ENCODE measurements around the gene SNAP91.
"Not testable (repeated sequence)": the region's sequence is repeated elsewhere in the genome, so short reads cannot be mapped to it uniquely, and the experiment has no call there.

The SNAP91 gene

DNA sequence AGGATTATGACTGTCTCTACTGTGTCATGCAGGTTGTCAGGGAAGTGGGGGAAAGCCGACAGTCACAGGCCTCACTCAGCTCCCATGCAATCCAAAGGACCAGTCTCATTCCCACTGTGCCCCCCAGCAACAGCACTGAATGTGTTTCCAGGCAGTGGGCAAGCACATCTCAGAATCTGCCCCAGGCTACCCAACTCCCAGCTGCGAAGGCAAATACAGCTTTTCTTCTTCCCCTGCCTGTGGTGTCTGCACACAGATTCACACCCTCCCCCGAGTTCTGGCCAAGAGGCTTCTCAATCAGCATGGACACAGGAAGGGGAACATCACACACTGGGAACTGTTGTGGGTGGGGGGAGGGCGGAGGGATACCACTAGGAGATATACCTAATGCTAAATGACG, 75.3 kb downstream of the SNAP91 start:
- DNase-seq (ENCODE audit: low spot score) = no peak

DNA sequence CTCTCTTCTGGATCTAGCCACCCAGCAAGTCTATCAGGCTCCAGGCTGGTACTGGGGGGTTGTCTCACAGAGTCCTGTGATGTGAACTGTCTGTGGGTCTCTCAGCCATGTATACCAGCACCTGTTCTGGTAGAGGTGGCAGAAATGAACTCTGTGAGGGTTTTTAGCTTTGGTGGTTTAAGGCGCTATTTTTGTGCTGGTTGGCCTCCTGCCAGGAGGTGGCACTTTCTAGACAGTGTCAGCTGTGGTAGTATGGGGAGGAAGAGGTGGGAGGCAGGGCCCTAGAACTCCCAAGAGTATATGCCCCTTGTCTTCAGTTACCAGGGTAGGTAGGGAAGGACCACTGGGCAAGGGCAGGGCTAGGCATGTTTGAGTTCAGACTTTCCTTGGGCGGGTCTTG, 75.8 kb downstream of the SNAP91 start:
- DNase-seq (ENCODE audit: low spot score) = no peak

DNA sequence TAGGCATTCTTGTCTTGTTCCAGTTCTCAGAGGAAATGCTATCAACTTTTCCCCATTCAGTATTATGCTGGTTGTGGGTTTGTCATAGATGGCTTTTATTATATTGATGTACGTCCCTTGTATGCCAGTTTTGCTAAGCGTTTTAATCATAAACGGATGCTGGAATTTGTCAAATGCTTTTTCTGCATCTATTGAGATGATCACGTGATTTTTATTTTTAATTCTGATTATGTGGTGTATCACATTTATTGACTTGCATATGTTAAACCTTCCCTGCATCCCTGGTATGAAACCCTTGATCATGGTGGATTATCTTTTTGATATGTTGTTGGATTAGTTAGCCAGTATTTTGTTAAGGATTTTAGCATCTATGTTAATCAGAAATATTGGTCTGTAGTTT, 79.0 kb downstream of the SNAP91 start:
- DNase-seq (ENCODE audit: low spot score) = not testable (repeated sequence)

DNA sequence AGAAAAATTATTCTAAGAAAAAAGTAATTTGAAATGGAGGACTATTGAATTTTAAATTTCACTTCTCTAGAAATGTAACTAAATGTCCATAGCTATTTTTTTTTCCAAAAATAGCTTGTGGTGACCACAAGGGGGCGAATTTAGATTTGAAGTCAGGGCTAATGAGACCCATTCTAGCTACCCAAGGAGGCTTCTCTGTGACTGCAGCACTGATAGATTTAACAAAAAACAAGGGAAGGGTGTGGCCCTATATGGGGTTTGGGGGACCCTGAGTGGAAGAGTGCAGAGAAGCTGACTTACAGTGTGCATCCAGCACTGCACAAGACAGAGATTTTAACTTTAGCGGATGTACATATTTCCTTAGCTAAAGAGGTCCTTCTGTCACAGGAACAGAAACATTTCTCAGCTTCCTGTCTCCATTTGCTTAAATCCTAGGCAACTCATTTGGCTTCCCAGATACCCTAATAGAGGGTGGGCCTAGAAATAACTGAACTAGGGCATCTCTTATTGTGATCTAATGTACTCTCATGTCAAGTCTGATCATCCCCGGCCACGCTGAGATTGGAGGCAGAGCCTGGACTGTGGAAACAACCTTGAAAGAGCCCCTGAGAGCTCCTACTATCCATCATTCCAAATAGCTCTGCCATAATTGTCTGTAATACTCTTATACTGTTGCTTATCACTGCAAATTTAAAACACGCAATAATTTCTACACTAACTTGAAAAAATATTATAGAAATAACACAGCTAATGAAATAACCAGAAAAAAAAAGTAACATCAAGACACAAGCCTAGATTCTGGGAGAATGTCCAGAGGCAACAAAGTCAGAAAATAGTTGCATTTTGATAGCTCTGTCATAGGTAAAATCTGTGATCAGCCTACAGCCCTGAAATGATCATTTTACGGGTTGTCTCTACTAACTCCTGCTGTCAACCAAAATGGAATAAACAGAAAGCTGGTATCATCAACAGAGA, 93.6 kb downstream of the SNAP91 start:
- DNase-seq (ENCODE audit: low spot score) = peak; percentile 98

DNA sequence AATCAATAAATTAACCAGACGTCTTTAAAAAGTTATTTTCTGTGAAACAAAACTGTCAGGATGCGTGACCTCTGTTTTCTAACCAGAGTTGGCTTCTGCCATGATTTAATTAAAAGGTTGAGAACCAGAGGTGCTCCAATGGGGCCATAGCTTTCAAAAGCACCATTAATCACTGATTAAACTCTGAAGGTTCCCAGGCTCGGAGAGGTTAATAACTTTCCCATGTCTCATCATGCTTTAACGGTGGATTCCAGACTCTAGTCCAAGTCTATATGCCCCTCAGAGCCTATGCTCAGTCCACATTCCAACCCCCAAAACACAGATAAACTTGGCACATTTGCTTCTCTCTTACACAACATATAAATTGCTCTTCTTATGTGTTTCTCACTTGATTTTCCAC, 95.5 kb downstream of the SNAP91 start:
- DNase-seq (ENCODE audit: low spot score) = peak; percentile 71

DNA sequence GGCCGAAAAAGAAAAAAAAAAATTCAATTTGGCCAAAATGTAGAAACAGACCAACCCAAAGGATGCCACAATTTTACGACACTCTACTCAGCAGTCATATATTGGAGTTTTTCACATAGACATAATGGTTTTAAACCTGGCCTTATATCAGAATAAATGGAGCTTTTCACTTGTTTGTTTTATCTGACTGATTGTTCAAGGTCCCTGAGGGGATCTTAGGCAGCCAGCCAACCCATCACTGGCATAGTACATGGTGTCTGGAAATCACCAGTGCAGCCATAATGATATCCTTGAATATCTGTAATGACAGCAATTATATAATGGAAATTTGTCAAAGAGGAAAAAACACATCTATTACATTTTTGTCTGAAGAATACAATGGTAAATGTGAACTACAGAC, 99.7 kb downstream of the SNAP91 start:
- DNase-seq (ENCODE audit: low spot score) = peak; percentile 27

DNA sequence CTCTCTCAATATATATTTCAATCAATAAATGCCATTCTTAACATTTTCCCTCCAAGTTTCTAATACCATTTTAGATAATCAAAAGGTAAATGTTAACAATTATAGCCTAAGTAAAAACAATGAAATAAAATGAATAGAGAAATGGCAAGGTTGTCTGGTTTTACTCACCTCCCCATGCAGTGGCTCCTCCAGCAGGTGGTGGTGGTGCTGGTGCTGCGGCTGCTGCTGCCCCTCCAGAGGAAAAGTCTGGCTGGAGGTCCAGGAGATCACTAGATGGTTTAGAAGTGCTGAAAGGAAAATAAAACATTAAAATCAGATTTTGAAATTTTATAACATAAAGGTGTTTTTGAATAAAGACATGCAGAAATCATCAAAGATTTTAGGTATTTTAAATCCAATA, 103.4 kb downstream of the SNAP91 start:
- DNase-seq (ENCODE audit: low spot score) = no peak

DNA sequence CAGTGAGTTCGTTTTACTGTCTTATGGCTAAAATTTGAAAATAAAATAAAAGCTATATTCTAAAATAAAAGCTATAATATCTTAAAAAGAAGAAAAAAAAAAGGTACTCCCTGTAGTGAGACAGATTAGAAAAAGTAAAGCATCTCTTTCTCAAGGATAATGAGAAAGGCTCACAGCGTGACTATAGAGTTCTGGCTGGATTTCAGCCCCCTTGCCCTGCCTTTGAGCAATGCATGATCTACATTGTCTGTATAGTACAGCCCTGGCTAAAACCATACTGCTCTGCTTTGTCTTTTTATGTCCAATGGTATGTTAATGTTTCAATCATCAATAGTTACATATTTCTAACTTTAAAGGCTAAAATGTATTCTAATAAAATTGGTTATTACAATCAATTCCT, 105.3 kb downstream of the SNAP91 start:
- no peak for DNase-seq (ENCODE audit: low spot score)

DNA sequence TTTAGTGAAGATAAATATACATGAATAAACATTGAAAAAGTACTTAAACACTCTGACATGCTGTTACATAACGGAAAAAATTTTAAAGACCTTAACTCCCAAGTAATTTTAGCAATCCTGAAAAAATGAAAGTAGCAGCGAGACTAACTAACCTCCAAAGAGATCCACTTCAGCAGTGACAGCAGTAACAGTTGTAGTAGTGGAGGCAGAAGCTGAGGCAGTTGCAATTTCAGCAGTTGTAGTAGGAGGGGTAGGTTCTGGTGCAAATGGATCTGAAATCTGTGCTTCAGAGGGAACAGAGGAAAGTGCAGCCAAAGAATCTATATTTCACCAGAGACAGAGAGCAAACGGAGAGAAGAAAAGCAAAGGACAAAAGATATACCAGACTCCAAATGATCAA, 107.8 kb downstream of the SNAP91 start:
- DNase-seq (ENCODE audit: low spot score) = no peak

DNA sequence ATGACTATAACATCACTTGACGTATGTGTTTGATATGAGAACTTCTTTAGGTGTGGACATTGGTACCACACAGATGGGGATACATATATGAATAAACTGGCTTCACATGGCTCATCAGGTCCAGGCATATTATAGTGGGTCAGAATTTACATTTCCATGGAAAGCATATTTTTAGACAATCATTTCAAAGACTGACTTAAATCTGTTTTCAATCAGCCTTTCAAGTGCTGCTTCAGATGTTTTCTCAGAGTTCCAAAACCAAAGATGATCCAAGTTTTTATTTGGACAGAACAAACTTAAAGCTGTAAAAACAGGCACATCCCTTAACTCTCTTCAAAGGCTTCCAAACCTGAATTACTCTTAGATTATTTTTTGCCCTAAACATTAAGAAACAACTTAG, 108.4 kb downstream of the SNAP91 start:
- DNase-seq (ENCODE audit: low spot score) = no peak

DNA sequence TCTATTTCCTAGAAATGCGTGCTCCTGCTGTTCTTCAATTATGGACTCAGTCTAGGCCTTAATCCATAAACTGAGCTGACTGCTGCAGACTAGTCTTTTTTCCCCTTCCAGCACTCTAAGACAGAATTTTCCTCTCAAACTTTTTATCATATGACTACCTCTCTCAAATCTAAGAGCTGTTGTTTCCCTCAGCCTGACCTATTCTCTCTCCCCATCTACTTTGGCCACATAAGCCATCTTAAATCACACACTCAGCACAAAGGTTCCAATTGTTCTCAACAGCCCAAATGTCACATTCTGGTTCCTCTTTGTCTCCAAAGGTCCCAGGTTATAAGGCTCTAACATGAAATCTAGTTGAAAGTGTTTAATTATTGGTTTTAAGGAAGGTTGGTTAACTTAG, 111.4 kb downstream of the SNAP91 start:
- no peak for DNase-seq (ENCODE audit: low spot score)

DNA sequence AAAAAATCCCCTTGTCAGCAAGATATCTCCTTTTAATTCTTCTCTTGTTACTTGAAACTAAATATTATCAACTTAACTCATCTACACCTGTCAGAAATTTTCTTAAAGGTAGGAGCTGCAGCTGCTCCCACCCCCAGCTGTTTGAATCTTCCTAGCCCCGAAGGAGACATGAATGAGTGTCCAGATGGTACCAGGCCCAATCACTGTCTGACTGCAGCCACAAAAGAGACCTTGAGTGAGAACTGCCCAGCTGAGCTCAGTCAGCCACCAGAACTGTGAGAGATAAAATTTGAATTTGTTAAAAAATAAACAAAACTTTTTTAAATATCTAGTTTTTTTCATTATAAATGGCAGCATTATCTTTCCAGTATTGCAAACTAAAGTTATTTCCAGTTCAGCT, 111.8 kb downstream of the SNAP91 start:
- DNase-seq (ENCODE audit: low spot score) = peak; percentile 26

DNA sequence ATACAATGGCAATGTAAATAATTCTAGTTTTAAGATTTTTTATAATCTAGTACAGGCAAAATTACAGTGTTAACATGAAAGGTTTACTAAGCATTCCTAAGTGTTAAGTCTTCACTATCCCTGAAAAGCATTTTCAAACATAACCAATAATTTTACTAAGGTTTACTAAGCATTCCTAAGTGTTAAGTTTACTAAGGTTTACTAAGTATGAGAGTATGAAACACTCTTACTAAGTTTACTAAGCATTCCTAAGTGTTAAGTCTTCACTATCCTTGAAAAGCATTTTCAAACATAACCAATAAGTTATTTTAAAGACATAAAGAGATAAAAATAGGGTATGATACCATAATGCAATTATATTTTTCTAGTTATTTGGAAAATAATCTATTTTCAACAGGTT, 114.0 kb downstream of the SNAP91 start:
- no peak for DNase-seq (ENCODE audit: low spot score)

DNA sequence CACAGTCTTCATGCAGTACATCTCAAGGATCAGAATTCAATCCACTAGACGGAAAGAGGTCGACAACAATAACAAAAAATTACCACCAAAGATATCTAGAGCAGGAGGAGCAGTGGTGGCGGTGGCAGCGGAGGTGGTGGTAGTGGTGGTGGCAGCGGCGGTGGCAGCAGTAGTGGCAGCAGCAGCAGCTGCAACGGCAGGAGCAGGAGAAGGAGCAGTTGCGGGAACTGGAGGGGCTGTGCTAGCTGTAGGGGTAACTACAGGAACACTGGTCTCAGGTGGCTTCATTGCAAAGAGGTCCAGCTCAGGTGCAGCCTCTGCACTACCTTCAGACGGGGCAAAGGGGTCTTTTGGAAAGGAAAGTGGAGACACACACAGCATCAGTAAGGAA, 115.5 kb downstream of the SNAP91 start:
- DNase-seq (ENCODE audit: low spot score) = no peak

DNA sequence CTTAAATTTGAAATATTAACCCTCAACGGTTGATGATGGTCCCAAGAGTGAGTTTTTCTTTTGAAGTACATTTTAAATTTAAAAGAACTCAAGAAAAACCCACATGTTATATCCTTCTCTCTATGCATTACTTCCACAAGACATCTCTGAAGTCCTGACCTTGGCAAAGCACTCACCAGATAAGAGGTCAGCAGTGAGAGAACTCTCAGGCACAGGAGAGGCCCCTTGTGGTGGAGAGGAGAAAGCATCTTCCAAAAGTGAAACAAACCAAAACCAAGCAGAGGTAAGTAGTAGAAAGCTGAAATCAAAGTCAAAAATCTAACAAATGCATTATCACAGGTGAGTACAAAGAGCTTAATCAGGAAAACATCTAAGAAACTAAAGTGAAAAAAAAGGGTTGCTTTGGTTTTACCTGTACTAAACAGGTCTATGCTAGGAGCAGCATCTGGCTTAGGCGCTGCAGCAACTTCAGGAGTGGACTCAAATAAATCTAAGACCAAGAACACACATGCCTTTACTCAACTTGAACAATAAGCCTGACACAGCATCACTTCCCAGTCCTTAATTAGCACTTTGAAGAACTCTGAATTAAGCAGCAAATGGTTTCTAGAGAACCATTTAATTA, 116.0 kb downstream of the SNAP91 start:
- DNase-seq (ENCODE audit: low spot score) = no peak

DNA sequence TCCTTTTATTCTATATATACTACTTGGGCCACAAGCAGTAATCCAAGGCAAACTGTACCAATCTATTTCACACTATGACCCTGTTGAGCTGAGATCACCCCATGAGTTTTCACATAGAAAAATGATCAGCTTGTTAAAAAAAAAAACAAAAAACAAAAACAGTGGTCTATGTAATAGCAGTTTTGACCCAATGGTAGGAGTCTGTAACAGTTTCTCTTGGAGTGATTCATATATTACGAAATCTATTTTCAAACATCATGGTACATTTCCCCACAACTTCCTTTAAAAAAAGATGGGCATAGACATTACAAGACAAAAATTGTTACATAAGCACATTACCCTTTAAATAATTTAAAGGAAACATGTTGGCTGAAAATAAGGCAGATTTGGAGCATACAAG, 118.5 kb downstream of the SNAP91 start:
- DNase-seq (ENCODE audit: low spot score) = no peak

DNA sequence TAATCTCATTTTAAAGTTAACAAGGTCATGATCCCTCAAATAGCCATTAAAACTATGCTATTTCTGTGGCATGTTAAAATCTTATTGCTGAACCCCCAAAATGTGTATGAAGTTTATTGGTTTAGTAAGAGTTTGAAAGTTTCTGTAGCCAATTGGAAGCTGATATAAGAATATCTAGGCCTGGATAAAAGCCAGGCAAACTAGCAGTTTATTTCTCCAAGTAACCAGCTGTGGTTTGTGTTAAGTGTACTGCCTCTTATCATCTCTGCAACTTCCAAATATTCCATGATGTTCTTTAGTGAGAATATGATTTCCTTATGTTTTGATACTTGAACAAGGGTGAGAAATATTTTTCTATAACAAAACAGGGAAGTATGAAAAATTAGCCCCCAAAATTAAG, 119.8 kb downstream of the SNAP91 start:
- no peak for DNase-seq (ENCODE audit: low spot score)

DNA sequence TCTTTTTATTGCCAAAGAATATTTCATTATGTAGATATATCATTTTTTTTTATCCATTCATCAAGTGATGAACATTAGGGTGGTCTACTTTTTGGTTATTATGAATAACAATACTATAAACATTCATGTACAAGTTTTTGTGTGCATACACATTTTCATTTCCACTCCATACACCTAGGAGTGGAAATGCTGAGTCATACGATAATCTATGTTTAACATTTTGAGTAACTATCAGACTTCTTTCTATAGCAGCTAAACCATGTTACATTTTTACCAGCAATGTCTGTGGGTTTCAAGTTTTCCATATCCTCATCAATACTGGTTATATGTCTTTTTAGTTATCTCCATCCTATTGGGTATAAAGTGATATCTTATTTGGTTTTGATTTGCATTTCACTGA, 130.8 kb downstream of the SNAP91 start:
- DNase-seq (ENCODE audit: low spot score) = no peak

DNA sequence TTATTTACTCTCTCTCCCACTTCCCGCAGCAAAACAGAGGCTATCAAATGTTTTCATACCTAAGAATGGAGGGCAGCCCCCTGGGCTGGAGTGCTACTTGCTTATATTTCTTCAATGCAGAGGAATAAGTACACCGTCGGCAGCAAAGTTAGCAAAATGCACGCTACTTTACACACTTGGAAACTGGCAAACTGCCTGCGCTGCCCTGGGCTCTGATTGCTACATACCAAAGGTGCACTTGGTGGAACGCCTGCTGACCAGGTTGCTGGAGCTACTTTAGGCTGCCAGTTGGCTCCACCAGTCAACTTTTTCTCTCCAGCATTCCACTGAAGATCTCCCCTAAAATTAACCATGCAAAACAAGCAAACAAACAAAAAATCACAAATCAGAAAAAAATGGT, 134.1 kb downstream of the SNAP91 start:
- DNase-seq (ENCODE audit: low spot score) = no peak

DNA sequence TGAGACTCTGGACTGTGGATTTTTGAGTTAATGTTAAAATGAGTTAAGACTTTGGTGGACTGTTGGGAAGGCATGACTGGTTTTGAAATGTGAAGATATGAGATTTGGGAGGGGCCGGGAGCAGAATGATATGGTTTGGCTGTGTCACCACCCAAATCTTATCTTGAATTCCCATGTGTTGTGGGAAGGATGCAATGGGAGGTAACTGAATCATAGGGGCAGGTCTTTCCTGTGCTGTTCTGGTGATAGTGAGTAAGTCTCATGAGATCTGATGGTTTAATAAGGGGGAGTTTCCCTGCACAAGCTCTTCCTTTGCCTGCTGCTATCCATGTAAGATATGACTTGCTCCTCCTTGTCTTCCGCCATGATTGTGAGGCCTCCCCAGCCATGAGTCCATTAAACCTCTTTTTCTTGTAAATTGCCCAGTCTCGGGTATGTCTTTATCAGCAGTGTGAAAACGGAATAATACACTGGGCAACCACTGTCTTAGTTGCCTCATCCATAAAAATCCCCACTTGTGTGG, 137.2 kb downstream of the SNAP91 start:
- DNase-seq (ENCODE audit: low spot score) = not testable (repeated sequence)

DNA sequence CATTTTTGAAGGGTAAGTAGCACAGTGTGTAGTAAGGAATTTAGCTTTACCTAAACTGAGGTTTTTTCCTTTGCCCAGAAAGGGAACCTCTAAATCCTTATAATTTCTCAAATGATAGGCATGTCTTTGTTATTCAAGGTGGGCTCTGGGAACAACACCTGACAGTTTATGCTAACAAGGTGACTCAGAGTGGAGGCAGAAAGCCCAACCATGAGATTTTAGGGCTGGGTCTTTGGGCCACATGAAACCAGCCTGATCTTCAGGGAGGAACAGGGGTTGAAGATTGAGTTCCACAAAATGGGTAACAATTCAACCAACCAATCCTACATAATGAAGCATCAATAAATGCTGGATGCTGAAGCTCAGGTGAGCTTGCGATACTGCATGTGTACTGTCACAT, 149.9 kb downstream of the SNAP91 start:
- no peak for DNase-seq (ENCODE audit: low spot score)

DNA sequence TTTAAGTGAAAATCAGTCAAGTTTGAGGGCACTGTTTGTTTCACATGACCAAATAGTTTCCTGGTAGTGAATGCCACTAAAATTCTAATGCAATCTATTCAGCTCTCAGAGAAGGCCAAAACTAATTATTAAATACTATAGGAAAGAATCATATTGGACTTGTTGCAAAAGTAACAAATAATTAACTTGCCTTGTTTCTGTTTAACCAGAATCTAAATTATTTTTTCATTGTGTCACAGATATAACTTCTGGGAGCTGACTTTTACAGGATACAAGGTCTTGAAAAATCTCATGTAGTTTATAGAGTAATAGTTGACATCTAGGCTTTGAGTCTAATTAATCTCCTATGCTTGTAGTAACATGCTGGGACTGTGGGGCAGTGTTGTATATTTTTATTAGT, 152.0 kb downstream of the SNAP91 start:
- DNase-seq (ENCODE audit: low spot score) = no peak

DNA sequence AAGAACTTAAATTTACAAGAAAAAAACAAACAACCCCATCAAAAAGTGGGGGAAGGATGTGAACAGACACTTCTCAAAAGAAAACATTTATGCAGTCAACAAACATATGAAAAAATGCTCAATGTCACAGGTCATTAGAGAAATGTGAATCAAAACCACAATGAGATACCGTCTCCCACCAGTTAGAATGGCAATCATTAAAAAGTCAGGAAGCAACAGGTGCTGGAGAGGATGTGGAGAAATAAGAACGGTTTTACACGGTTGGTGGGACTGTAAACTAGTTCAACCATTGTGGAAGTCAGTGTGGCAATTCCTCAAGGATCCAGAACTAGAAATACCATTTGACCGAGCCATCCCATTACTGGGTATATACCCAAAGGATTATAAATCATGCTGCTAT, 157.2 kb downstream of the SNAP91 start:
- DNase-seq (ENCODE audit: low spot score) = not testable (repeated sequence)
